ENCODE measurements around the gene TMEM145.
A peak's percentile ranks its signal among the peaks of the same experiment; 100 is the strongest.

Gene TMEM145

DNA sequence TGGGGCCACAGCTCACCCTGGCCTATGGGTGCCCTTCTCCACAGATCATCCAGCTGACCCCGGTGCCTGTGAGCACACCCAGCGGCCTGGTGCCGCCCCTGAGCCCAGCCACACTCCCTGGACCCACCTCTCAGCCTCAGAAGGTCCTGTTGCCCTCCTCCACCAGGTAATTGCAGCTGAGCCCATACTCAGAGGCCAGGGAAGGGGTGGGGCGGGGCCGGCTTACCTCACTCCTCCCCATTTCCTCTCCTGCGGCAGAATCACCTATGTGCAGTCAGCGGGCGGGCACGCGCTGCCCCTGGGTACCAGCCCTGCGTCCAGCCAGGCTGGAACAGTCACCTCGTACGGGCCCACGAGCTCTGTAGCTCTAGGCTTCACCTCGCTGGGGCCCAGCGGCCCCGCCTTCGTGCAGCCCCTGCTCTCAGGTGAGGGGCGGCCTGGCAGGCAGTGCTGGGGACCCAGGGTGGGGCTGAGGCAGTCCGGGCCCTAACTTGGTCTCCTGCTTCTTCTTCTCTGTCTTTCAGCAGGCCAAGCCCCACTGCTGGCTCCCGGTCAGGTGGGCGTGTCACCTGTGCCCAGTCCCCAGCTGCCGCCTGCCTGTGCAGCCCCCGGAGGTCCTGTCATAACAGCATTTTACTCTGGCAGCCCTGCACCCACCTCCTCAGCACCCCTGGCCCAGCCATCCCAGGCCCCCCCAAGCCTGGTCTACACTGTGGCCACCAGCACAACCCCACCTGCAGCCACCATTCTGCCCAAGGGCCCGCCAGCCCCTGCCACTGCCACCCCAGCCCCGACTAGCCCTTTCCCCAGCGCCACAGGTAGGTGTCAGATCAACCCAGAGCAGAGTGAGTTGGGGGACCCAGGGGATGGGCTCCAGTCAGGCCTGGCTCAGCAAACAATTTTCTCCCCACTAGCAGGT, 20.8 kb upstream of the TMEM145 start:
- DNase-seq (ENCODE audit: insufficient read length) (no peak), FAIRE-seq (no peak)
- TF ChIP-seq TAF1 (IDR thresholded peaks at IDR 0.05; ENCODE audit: borderline replicate concordance, low read depth, low read length) (no peak), POLR2AphosphoS5 (IDR thresholded peaks at IDR 0.05; ENCODE audit: low read depth, low read length) (no peak), POLR2A (IDR thresholded peaks at IDR 0.05; ENCODE audit: low read depth, low read length) (no peak)

DNA sequence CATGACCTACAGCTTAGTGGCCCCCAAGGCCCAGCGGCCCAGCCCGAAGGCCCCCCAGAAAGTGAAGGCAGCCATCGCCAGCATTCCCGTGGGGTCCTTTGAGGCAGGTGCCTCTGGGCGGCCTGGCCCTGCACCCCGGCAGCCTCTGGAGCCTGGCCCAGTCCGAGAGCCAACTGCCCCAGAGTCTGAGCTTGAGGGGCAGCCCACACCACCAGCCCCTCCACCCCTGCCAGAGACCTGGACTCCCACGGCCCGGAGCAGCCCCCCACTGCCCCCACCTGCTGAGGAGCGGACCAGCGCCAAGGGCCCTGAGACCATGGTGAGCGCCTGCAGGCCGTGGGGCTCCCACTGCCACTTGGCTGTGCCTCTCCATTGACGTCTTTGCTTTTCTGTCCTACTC, 20.1 kb upstream of the TMEM145 start:
- TF ChIP-seq POLR2AphosphoS5 (IDR thresholded peaks at IDR 0.05; ENCODE audit: low read depth, low read length): no peak
- TF ChIP-seq POLR2A (IDR thresholded peaks at IDR 0.05; ENCODE audit: low read depth, low read length): no peak
- no peak for TF ChIP-seq TAF1 (IDR thresholded peaks at IDR 0.05; ENCODE audit: borderline replicate concordance, low read depth, low read length)
- no peak for DNase-seq (ENCODE audit: insufficient read length)
- no peak for FAIRE-seq

DNA sequence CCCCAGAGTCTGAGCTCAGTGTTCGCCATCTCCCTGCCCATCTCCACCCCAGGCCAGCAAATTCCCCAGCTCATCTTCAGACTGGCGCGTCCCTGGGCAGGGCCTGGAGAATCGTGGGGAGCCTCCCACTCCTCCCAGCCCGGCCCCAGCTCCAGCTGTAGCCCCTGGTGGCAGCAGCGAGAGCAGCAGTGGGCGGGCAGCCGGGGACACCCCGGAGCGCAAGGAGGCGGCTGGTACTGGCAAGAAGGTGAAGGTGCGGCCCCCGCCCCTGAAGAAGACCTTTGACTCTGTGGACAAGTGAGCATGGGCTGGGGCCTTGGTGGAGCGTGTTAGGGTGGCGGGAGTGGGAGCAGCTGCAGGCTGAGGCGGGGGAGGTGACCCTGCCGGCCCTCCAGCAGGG, 19.6 kb upstream of the TMEM145 start:
- DNase-seq (ENCODE audit: insufficient read length) (no peak), FAIRE-seq (no peak)
- TF ChIP-seq TAF1 (IDR thresholded peaks at IDR 0.05; ENCODE audit: borderline replicate concordance, low read depth, low read length) (no peak), POLR2A (IDR thresholded peaks at IDR 0.05; ENCODE audit: low read depth, low read length) (no peak), POLR2AphosphoS5 (IDR thresholded peaks at IDR 0.05; ENCODE audit: low read depth, low read length) (no peak)

DNA sequence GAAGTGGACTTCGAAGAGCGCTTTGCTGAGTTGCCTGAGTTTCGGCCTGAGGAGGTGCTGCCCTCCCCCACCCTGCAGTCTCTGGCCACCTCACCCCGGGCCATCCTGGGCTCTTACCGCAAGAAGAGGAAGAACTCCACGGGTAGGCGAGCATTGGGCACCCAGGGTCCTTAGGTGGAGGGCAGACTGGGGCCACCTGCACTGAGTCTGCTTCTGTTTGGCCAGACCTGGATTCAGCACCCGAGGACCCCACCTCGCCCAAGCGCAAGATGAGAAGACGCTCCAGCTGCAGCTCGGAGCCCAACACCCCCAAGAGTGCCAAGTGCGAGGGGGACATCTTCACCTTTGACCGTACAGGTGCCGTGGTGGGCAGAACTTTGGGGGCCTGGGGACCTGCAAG, 19.2 kb upstream of the TMEM145 start:
- DNase-seq (ENCODE audit: insufficient read length) (no peak), FAIRE-seq (no peak)
- TF ChIP-seq TAF1 (IDR thresholded peaks at IDR 0.05; ENCODE audit: borderline replicate concordance, low read depth, low read length) (no peak), POLR2AphosphoS5 (IDR thresholded peaks at IDR 0.05; ENCODE audit: low read depth, low read length) (no peak), POLR2A (IDR thresholded peaks at IDR 0.05; ENCODE audit: low read depth, low read length) (no peak)

DNA sequence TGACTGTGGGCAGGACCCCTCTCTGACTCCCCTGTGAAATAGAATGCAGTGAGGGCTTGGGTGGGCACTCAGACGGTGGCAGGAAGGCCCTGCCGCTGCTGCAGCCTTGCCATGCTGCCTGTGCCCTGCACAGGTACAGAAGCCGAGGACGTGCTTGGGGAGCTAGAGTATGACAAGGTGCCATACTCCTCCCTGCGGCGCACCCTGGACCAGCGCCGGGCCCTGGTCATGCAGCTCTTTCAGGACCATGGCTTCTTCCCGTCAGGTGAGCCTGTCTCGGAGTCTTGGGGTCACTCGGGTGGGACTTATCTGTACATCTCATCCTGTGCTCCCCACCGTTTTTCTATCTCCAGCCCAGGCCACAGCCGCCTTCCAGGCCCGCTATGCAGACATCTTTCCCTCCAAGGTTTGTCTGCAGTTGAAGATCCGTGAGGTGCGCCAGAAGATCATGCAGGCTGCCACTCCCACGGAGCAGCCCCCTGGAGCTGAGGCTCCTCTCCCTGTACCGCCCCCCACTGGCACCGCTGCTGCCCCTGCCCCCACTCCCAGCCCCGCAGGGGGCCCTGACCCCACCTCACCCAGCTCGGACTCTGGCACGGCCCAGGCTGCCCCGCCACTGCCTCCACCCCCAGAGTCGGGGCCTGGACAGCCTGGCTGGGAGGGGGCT, 18.5 kb upstream of the TMEM145 start:
- TF ChIP-seq TAF1 (IDR thresholded peaks at IDR 0.05; ENCODE audit: borderline replicate concordance, low read depth, low read length) (no peak), POLR2A (IDR thresholded peaks at IDR 0.05; ENCODE audit: low read depth, low read length) (no peak), POLR2AphosphoS5 (IDR thresholded peaks at IDR 0.05; ENCODE audit: low read depth, low read length) (no peak)
- DNase-seq (ENCODE audit: insufficient read length): no peak
- FAIRE-seq: no peak

DNA sequence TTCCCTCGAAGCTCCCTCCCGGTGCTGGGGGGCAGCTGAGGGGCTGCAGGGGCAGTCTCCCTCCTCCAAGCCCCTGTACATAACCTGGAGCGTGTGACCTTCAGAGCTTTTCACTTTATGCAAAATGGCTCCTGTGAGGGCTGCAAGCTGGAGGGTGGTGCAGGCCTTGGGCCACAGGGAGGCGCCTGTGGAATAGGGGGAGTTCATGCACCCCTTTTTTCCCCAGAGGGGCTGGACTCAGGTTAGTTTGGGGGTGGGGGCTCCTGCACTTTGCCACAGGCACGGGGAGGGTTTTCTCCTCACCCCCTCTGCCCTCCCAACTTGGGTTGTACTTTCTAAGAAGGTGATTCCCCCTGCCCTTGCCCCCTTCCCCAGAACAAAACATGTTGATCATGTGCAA, 17.8 kb upstream of the TMEM145 start:
- TF ChIP-seq TAF1 (IDR thresholded peaks at IDR 0.05; ENCODE audit: borderline replicate concordance, low read depth, low read length) (no peak), POLR2A (IDR thresholded peaks at IDR 0.05; ENCODE audit: low read depth, low read length) (no peak), POLR2AphosphoS5 (IDR thresholded peaks at IDR 0.05; ENCODE audit: low read depth, low read length) (no peak)
- DNase-seq (ENCODE audit: insufficient read length) (no peak), FAIRE-seq (no peak)

DNA sequence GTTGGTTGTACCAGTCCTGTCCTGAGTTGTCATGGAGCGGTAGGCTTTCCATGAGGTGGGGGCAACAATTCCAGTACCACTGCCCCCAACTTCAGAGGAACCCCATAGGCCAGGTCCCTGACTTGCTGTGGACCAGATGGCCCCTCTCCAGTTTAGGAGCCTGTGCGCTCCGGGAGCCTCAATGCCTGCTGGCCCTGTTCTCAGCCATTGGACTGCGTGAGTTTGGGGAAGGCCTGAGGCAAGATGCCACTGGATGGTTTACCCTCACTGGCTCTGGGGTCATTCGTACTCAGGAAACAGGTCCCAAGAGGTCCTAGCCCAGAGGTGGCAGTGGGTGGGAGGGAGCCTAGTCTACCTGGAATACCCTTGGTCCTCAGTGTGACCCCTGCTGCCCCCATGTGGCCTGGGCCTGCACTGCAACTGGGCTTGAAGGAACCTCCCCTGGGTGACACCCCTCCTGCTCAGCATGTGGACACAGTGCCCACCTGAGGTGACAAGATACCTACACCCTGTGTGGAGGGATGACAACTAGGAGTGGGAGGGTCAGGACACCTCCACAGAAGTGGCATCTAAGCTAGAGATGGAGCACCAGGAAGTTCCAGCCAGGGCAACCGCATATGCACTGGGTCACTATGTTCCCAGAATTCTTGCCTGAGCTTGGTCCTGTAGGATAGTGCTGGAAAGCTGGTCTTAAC, 17.1 kb upstream of the TMEM145 start:
- TF ChIP-seq POLR2A (IDR thresholded peaks at IDR 0.05; ENCODE audit: low read depth, low read length) (no peak; the same call in 1 of the 2 replicates), TAF1 (IDR thresholded peaks at IDR 0.05; ENCODE audit: borderline replicate concordance, low read depth, low read length) (no peak), POLR2AphosphoS5 (IDR thresholded peaks at IDR 0.05; ENCODE audit: low read depth, low read length) (peak; percentile 27; the same call in 1 of the 2 replicates)
- DNase-seq (ENCODE audit: insufficient read length) (peak; percentile 89), FAIRE-seq (peak; percentile 91)

DNA sequence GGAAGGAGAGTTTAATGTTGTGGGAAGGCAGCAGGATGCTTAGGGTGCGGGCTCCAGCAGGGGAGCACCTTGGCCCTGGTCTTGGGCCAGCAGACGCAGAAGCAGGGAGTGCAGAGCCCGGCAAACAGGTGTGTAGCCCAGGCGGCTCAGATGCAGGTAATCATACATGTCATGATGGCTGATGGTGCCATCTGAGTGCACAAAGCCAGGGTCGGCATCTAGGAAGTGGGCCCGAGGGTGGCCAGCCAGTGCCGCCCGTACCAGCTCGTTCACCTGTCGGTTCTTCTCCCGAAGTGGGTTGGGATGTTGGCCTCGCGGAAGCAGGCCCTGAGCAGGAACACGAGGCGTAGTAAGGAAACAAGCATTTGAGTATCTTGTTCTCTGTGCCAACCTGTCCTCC, 16.1 kb upstream of the TMEM145 start:
- TF ChIP-seq POLR2A (IDR thresholded peaks at IDR 0.05; ENCODE audit: low read depth, low read length) (no peak), POLR2AphosphoS5 (IDR thresholded peaks at IDR 0.05; ENCODE audit: low read depth, low read length) (no peak), TAF1 (IDR thresholded peaks at IDR 0.05; ENCODE audit: borderline replicate concordance, low read depth, low read length) (no peak)
- FAIRE-seq (no peak), DNase-seq (ENCODE audit: insufficient read length) (no peak)

DNA sequence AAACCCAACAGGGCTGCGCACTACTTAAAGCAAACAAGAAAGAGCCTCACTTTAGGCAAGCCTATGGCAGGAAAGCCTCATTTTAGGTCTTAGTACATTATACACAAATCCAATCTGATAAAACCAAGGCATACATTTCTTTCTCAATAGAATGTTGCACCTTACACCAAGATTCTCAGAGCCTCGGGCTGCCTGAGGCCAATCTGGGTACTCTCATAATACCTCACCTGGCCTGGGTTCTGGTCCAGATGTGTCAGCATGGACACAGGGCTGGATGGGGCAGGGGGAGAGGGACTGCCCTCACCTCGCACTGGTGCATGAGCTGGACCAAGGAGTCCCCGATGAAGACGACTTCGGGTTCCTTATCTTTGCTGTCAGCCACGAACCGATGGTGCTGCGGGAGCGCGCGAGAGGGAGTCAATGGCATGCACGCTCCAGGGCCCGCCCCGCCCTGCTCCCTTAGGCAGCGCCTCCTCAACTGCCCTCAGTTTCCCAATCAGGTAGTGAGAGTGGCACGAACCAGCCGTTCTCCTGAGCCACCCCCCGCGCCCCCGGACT, 11.4 kb upstream of the TMEM145 start, which contains the start of gene PRR19:
PRR19 (plus strand) TSS at position 487 of the 558 bp plus-strand sequence. CDS start 7,453 bp downstream, outside the sequence.
- TF ChIP-seq TAF1 (IDR thresholded peaks at IDR 0.05; ENCODE audit: borderline replicate concordance, low read depth, low read length): no peak
- FAIRE-seq: no peak

DNA sequence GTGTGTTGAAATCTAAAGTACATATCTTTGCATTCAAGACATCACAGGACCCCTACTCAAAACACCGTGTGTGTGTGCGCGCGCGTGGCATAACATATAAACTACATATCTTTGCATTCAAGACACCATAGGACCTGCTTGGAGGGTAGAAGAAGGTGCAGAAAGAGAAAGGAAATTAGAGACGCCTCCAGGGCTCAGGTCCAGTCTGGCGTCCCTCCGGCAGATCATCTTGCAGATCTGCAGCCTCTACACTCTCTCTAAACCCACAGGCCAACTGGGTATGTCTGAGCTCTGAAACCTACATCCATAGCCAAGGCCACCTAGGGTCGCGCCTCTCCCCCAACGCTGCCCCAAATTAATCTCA, 10.0 kb upstream of the TMEM145 start:
- FAIRE-seq: no peak
- DNase-seq (ENCODE audit: insufficient read length): no peak

More for the DNA sequence above, 11.4 kb upstream of the TMEM145 start, which contains the start of gene PRR19:
- no peak for DNase-seq (ENCODE audit: insufficient read length)

DNA sequence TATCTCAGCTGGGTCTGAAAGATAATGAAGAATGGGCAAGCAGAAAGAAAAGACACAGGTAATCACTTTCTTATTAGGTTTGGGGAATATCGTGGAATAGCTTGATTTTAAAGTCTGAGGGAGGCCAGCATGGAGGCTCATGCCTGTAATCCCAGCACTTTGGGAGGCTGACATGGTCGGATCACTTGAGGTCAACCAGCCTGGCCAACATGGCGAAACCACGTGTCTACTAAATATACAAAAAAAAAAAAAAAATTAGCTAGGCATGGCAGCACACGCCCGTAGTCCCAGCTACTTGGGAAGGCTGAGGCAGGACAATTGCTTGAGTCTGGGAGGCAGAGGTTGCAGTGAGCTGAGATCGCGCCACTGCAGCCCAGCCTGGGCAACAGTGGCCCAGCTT, 9.2 kb upstream of the TMEM145 start:
- DNase-seq (ENCODE audit: insufficient read length): no peak
- TF ChIP-seq POLR2AphosphoS5 (IDR thresholded peaks at IDR 0.05; ENCODE audit: low read depth, low read length): no peak
- TF ChIP-seq POLR2A (IDR thresholded peaks at IDR 0.05; ENCODE audit: low read depth, low read length): no peak
- no peak for TF ChIP-seq TAF1 (IDR thresholded peaks at IDR 0.05; ENCODE audit: borderline replicate concordance, low read depth, low read length)
- FAIRE-seq: no peak

More for the DNA sequence above, 10.0 kb upstream of the TMEM145 start:
- TF ChIP-seq TAF1 (IDR thresholded peaks at IDR 0.05; ENCODE audit: borderline replicate concordance, low read depth, low read length) (no peak), POLR2A (IDR thresholded peaks at IDR 0.05; ENCODE audit: low read depth, low read length) (no peak), POLR2AphosphoS5 (IDR thresholded peaks at IDR 0.05; ENCODE audit: low read depth, low read length) (no peak)

All from GM12892 (cell line).